NCI-H460 (cell line): ENCODE data around the gene GSTM1. TPM values are rescaled to one million over a fixed set of nuclear protein-coding genes. Genes with fewer than 3 reads are reported as not detected.

Experiments
- DNase-seq: peaks from one replicate; pipeline ENCODE4 v3.0.0-alpha.2; 2016; ENCODE audit warnings: low read depth; ENCODE audit errors: extremely low read depth
- polyA plus RNA-seq: library from polyadenylated mRNA; depleted of rRNA; stranded (reverse); fragments of >200 nt; gene quantifications from 2 replicates; pipeline ENCODE4 v1.2.3, GENCODE V29; 2014; cell fraction: nucleus; rRNA removed
- total RNA-seq: library from RNA; depleted of rRNA; stranded (reverse); fragments of >200 nt; shearing (Covaris generic); gene quantifications from 2 replicates; pipeline ENCODE4 v1.2.3, GENCODE V29; 2014; rRNA removed

The GSTM1 gene
- total RNA-seq = 67.1 and 68.9 TPM in 2 replicates
- 65.4 and 75.2 TPM in 2 replicates for polyA plus RNA-seq

DNA sequence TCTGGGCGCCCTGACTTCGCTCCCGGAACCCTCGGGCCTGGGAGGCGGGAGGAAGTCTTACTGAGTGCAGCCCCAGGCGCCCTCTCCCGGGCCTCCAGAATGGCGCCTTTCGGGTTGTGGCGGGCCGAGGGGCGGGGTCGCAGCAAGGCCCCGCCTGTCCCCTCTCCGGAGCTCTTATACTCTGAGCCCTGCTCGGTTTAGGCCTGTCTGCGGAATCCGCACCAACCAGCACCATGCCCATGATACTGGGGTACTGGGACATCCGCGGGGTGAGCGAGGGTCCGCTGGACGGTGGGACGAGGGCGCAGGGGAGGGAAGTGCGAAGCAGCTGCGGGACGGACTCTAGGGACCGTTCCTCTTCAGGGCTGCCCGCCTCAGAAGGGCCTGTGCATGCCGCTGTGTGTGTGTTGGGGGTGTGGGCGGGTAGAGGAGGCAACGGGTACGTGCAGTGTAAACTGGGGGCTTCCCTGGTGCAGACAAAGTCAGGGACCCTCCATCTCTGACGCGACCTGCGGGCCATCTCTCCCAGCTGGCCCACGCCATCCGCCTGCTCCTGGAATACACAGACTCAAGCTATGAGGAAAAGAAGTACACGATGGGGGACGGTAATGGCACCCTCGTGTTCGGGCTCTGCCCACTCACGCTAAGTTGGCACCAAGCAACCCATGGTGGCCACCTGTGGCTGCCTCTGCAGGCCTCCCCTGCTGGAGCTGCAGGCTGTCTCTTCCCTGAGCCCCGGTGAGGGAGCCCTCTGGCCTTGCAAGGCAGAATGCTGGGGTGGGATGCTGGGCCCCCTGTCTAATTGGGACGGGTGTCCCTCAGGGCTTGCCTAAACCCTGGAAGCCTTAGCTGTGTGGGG, at the start of gene GSTM1:
Gene GSTM1 (plus strand): TSS at position 177 of the 859 bp plus-strand sequence. CDS start 57 bp downstream, at position 234.
- peak; percentile 71 for DNase-seq

DNA sequence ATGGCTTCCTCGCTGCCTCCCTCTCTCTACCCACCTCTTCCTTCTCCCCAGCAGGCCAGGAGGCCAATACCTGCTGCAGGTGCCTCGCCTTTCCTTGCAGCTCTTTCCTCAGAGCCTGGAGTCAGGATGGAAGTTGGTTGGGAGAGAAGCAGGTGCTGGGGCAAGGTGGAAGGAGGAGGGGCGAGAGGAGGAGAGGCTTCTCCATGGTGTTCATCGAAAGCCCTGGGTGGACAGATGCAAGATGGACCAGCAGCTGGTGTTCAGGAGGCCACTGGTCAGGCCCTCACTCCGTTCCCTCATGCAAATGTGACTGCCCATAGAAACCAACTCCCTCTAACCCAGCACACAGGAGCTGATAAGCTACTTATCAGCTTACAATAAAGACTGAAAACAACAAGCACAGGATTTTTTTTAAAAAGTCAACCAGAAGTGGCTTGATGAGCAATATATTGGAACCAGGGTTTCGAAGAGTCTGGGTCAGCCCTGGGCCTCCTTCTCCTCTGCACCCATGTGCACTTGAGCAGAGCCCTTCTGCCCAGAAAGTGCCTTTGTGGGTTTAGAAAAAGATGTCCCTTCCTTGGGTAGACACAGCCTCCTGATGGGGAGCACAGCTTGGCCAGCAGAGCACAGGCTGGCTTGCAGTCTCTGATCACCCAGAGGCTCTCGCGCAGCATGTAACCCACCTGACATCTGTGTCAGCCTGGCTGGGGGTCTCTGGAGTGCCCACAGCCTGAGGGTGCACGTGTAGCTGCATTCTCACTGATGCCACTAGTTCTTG, 48.4 kb upstream of the GSTM1 start:
- DNase-seq = no peak

DNA sequence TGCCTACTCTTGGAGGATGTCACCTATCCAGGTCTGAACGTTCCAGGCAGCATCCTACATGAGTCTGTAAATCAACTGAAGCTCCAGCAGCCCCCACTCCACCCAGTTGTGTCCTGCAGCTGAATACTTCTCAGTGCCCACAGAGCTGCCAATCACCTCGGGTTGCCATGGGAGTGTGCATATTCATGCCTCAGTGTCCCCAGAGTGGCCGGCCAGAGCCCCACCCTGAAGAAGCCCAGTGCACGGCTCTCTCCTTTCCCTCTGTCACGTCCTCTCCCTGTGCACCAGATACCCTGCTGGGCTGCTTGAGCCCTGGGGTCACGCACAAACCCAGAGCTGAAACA, 47.8 kb upstream of the GSTM1 start:
- DNase-seq = no peak

DNA sequence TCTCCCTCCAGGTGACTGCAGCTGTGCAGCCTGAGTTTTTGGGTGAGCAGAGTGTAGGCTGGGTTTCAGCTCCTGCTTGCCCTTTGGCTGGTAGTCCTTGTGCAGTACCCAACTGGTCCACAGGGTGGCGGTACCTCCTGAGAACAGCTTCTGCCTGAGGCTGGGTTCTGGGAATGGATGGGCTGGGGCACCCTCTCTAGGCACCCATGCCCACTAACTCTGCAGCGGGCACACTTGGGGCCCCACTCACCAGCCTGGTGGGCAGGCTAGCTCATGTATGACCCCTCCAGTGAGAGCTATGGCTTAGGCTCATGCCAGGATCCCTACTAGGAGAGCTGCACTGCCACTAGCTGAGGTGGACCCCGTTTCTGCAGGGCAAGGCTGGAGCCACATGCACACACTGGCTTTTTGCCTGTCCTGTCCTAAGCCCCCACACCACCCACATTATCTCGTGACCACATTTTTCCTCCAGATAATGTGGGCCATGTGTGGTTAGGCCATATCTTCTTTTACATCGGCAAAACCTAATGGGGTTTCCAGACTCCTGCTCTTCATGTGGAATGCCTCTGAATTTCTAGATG, 47.2 kb upstream of the GSTM1 start:
- peak; percentile 61 for DNase-seq

DNA sequence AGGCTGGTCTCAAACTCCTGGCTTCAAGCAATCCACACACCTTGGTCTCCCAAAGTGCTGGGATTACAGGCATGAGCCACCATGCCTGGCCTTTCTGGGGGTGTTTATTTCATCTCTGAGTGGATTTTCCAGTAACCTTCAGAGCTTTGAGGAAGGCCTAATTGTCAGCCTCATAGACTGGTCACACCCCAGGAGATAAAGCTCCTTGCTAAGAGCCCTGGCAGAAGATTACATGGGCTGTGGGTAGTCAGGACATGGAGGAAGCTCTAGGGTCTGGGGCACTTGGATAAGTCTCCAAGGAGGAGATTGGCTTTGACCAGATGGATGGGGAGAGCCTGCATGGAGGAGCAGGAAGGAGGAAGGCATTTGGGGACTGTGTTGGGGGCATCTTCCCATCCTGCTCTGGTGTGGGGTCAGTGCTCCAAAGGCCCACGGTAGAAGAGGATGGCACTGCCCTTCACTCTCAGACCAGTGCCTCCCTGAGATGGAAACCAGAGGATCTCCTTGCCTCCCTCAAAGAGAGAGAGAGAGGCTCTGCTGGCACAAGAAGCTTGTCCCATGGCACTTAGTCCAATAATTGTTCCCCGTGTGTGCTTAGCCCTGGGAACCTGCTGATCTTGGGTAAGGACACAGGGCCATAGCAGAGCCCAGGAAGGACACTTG, 46.4 kb upstream of the GSTM1 start:
- DNase-seq = no peak

DNA sequence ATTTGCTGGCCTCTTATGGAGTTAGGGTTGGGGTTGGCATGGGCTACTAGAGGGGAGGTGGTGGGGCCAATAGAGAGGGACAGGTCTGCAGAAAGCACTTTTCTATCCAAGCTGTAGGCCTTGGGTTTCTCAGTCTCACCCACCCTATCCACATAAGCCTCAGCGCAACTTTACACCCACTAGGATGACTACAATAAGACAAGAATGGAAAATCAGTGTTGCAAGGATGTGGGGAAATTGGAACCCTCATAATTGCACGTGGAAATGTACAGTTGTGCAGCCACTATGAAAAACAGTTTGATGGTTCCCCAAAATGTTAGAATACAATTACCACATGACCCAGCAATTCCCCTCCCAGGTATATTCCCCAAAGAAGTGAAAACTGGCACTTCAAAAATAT, 45.8 kb upstream of the GSTM1 start:
- no peak for DNase-seq

DNA sequence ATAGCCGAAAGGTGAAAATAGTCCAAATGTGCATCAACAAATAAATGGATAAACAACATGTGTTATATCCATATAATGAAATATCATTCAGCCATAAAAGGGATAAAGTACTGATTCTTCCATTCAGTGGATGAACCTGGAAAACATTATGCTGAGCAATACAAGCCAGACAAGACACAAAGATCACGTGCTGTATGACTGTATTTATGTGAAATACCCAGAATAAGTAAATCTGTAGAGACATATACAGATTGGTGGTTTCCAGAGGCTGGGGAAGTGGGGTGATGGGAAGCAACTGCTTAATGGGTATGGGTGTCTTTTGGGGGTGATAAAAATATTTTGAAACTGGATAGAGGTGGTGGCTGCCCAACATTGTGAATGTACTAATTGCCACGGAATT, 45.0 kb upstream of the GSTM1 start:
- DNase-seq = no peak

DNA sequence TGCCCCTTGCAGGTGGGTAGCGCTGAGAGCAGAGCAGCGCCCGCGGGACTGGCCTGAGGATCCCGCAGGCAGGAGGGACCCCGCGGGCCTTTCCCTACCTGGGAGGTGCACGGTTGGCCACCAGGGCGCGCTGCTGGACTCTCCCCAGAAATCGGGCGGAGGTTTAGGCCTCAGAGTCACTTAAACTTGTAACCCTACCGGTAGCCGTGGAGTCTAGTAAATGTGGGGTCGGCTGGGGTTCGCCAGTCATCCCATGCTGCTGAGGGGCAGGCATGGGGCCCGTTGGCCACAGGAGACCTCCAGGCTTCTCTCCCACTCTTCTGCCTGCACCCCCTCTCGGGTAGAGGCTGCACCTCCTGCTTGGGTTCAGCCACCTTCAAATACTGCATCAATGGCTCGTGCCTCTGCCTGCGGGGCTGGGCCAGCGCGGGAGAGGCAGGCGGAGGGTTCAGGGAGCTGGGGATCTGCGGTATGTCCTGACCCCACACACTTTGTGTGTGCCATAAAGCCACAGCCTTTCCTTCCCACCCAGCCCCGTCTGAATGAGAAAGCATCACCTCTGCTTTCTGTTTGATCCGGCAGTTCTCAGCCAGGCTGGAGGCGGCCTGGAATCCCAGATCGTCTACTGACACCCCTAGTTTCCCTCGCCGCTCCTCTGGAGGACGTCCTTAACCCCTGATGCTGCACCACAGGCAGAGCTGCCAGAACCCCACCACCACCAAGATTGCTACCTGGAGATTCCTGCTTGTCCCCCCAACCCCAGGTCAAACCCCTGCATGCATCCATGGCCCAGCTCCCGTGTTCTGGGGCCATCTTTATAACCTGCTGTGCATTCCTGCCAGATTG, 44.0 kb upstream of the GSTM1 start:
- peak; percentile 69 for DNase-seq

DNA sequence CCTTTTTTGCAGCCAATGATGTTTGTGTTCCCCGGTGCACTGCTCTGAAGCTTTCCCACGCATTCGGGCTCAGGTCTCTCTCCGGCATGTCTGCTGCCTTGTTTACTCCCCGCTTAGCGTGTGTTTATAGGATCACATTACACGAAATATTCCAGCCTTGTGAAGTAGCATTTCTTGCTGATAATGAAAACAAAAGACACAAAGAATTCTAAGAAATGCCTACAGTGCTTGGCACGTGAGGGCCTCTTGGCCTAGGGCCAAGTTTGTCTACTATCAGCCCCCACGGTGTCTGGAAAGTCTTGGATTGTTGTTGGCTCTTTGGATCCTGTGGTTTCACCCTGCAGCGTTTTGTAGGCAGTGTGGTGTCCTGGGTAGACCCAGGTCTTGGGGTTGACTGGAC, 42.9 kb upstream of the GSTM1 start:
- no peak for DNase-seq

DNA sequence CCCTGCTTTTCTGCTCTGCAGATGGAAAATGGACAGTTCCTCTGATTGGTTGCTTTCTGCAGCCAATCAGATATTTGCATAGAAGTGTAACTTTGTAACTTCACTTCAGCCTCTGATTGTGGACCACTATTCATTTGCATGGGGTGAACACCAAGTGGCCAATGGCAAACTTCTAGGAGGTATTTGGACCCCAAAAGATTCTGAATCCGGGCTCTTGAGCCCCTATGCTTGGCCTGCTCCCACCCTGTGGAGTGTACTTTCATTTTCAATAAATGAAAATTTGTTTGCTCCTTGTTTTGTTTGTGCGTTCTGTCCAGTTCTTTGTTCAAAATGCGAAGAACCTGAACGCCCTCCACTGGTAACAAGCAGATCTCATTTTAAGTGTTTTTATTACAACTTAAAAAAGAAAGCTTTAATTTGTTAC, 38.1 kb upstream of the GSTM1 start:
- DNase-seq = peak; percentile 24

DNA sequence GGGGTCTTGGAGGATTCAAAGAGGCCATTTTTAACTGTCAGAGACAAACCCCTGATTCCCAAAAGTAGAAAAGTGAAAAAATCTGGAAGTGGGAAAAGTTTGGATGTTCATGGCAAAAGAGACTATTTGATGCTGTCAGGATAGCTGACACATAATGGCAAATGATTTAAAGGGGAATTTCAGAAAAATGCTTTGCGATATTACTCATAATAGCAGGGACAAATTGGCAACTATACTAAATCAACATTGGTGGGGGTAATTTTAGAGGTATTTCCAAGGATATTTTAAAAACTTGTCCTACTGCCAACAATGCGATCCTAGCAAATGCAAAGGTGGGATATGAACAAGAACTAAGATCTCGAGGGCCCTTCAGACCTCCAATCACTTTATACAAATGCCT, 37.0 kb upstream of the GSTM1 start:
- no peak for DNase-seq

DNA sequence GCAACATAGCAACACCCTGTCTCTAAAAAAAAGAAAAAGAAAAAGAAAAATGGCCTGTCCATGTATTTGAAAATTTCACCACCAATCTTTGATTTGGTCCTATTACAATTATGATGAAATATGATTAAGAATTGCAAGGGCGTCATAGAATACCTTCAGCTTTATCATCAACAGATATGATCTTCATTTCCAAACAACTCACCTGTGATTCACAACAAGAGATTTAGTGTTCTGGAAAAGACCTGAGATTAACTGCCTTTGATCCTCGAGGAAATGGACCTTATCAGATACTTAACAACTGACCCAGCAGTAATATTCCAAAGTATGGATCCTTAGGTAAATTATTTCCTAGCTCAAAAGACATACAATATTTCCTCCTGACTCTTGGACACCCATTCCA, 35.2 kb upstream of the GSTM1 start:
- no peak for DNase-seq

DNA sequence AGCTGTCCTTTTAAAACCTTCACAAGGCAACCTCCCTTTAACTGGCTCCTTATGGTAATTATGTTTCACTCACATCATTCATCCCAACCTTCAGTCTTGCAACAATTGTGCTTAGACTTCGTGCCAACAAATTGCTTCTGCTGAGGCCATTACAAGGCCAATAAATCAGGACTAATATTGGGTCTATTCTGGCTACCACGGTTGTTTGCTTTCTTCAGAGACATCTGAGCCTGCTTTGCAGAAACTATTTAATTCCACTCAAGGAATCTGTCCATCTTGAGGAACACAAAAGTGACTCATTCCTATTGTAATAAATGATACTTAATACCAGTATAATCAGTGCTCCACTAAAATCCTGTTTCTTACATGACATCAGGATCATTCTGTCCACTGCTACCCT, 34.3 kb upstream of the GSTM1 start:
- DNase-seq = no peak

DNA sequence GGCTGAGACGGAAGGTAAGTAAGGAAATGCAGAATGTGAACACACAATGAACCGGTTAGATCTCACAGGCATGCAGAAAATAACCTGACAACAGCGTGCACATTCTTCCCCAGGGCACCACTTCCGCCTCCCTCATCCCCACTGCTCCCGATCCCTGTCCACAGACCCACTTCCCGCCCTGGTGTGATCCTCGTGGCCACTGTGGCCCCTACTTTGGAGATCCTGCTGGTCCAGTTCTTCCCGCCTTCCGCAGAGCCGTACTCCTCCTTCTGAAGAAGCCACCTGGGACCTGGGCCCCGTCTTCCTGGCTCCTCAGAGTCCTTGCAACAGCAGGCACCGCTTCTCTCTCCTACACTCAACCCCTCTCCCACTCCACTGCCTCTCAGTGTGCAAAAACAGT, 33.1 kb upstream of the GSTM1 start:
- DNase-seq = no peak

DNA sequence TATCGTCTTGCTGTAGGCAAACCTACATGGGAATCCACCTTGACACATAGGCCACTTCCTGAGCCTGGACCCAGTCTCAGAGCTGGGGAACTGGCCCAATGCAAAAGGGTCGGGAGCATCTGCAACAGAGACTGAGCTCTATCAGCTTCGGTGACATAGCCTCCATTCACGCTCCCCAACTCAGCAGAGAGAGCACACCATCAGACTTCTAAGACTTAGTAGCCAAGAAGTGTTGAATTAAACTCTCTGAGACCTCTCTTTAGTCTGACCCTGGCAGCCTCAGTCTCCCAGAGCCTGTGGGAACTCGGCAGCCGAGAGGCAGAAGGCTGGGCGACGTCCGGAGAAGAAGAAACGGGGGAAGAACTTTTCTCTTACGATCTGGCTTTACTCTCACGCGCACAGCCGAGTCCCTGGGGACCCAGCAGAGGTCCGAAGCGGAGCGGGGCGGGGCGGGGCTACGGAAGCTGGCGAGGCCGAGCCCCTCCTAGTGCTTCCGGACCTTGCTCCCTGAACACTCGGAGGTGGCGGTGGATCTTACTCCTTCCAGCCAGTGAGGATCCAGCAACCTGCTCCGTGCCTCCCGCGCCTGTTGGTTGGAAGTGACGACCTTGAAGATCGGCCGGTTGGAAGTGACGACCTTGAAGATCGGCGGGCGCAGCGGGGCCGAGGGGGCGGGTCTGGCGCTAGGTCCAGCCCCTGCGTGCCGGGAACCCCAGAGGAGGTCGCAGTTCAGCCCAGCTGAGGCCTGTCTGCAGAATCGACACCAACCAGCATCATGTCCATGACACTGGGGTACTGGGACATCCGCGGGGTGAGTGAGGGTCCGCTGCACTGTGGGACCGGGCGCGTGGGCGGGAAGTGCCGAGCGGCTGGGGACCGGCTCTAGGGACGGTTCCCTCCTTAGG, 31.8 kb upstream of the GSTM1 start, which contains the start of gene GSTM4:
Gene GSTM4 (plus strand): TSS at position 485 of the 905 bp plus-strand sequence. CDS start 291 bp downstream, at position 776.
- peak; percentile 72 for DNase-seq

DNA sequence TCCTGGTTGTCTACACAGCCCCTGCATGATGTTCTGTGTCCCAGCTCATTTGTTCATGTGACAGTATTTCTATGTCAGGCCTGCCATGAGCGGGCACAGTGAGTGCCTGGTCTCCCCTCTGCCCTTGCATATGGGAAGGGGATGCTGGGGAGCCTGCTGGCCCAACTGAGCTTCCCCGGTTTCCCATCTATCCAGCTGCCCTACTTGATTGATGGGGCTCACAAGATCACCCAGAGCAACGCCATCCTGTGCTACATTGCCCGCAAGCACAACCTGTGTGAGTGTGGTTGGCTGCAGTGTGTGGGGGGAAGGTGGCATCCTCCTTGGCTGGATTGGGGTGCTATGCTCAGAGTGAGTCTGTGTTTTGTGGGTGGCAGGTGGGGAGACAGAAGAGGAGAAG, 30.2 kb upstream of the GSTM1 start:
- DNase-seq = no peak

DNA sequence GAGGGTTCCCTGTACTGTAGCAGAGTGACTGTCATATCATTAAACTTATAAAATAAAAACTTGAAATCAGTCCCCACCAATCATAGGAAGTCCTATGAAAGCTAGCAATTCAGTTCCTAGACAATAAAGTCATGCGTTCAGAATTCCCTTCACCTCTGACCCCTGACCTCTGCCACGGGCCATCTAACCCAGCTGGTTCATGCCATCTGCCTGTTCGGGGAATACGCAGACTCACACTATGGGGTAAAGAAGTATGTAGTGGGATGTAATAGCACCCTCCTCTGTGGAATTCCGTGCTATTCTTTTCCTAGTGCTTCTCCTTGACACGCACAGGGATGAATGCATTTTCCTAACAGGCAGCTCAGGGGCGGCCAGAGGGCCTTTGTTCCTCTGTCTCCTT, 29.6 kb upstream of the GSTM1 start:
- DNase-seq = no peak

DNA sequence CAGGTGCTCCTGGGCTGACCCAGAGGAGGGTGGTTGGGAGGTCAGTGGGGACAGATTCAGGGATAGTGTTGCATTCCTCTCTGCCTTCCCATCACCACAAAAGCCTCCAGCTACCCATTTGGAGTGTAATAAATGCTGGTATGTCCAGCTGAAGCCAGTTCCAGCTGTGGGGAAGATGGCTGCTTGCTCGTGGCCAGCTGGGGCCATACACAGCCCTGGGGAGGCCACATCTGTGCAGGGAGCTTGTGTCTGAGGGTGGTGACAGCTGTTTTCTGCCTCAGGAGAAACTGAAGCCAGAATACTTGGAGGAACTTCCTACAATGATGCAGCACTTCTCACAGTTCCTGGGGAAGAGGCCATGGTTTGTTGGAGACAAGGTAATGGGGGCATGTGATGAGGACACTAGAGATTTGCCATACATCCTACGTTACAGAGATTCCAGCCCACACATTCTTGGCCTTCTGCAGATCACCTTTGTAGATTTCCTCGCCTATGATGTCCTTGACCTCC, 29.0 kb upstream of the GSTM1 start:
- no peak for DNase-seq

DNA sequence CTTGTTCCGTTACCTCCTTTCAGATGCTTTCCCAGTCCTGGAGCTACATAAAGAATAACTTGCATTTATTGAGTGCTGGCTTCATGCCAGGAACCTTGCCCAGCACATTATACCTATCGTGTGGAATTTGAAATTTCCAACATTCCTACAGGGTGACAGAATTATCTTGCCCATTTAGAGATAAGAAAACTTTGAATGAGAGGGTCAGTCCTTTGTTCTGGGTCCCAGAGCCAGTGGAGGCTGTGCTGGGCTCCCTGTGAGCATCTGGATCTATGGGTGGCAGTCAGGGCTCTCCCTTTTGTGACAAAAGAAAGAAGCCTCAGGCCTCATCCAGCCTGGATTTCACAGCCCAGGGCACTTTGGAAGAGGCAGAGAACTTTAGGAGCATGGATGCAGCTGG, 28.5 kb upstream of the GSTM1 start:
- no peak for DNase-seq
